Measurements from ENCODE around the gene PPOX.

- TF ChIP-seq CTCF (IDR thresholded peaks at IDR 0.05), result no peak
- no peak for TF ChIP-seq POLR2A (IDR thresholded peaks at IDR 0.05)
- TF ChIP-seq EP300 (IDR thresholded peaks at IDR 0.05), result no peak
Measured at GRCh38 chr1:161195171-161195570, 28.9 kb downstream of the PPOX start.

All from ovary (tissue), 3 donors.